ENCODE measurements around the gene HOXA5. TPM values are rescaled to one million over a fixed set of nuclear protein-coding genes. Genes with fewer than 3 reads are reported as not detected.

The HOXA5 gene
- total RNA-seq, 1 experiment from 2014 or later, result not detected

GRCh38 chr7:27107391-27108381, 35.8 kb downstream of the HOXA5 start:
- Histone ChIP-seq H2BK5ac (ENCODE audit: insufficient read length, low read length) (no peak overlapping the region), H2AK5ac (ENCODE audit: insufficient read length, low read length) (no peak overlapping the region), H4K91ac (ENCODE audit: insufficient read length, low read depth, low read length) (no peak overlapping the region), H3K18ac (ENCODE audit: insufficient read length, low read depth, low read length) (no peak overlapping the region), H3K27me3 (ENCODE audit: insufficient read depth, low read length) (peaks cover 100% of the 10 kb centered on the region), H3K27ac (ENCODE audit: insufficient read length, low read depth, low read length) (no peak overlapping the region), H3K9ac (ENCODE audit: extremely low read depth, insufficient read length, low read length) (no peak overlapping the region), H3K4me1 (ENCODE audit: insufficient read depth, low read length) (no peaks in the 10 kb centered on the region), H4K20me1 (ENCODE audit: control insufficient read depth, insufficient read depth, insufficient read length) (peaks cover 2% of the 10 kb centered on the region), H3K9me3 (ENCODE audit: control insufficient read depth, low read depth, low read length) (no peaks in the 10 kb centered on the region), H3K23ac (ENCODE audit: insufficient read length, low read depth, low read length) (no peak overlapping the region), H3K4ac (ENCODE audit: low read depth, low read length) (no peak overlapping the region), H3K23me2 (ENCODE audit: insufficient read length, low read depth, low read length, poor library complexity, severe bottlenecking) (no peaks in the 10 kb centered on the region), H2BK15ac (ENCODE audit: low read depth, low read length) (no peak overlapping the region), H3K4me2 (ENCODE audit: insufficient read depth, insufficient read length, low read length) (no peak overlapping the region), H3K14ac (ENCODE audit: insufficient read depth, low read length) (no peak overlapping the region), H3K79me2 (ENCODE audit: insufficient read depth, low read length) (no peaks in the 10 kb centered on the region), H2AFZ (ENCODE audit: low read length) (no peak overlapping the region), H3K56ac (ENCODE audit: insufficient read length, low read depth, low read length) (no peak overlapping the region), H4K5ac (ENCODE audit: insufficient read length, low read depth, low read length) (no peak overlapping the region), H4K8ac (replicated peaks; ENCODE audit: insufficient read length, low read depth, low read length) (no peak overlapping the region), H2BK20ac (ENCODE audit: low read depth, low read length, poor library complexity, severe bottlenecking) (no peak overlapping the region), H3K79me1 (ENCODE audit: insufficient read depth, low read depth, low read length, poor library complexity, severe bottlenecking) (no peaks in the 10 kb centered on the region), H3T11ph (ENCODE audit: low read length) (no peak overlapping the region), H2BK120ac (ENCODE audit: low read depth, low read length, poor library complexity, severe bottlenecking) (no peak overlapping the region), H2BK12ac (ENCODE audit: insufficient read length, low read depth, low read length) (no peak overlapping the region)
- no peak for DNase-seq
- peak overlapping the region in 1 of 2 experiments; percentile 27; a peak in 1 of 5 replicates for H3K4me3 Mint-ChIP-seq
- H3K9me3 Mint-ChIP-seq, result peaks cover 4 to 7% of the 10 kb centered on the region in 2 experiments; a peak in 4 of 5 replicates
- peaks cover 7 to 21% of the 10 kb centered on the region in 2 experiments for H3K4me1 Mint-ChIP-seq
- no peak overlapping the region; a peak in 1 of 7 replicates for H3K27ac Mint-ChIP-seq
- no CpG with 5 or more reads among the region's 47 CpGs for WGBS (ENCODE audit: extremely low coverage, insufficient read length, low lambda C conversion rate)
- H3K36me3 Mint-ChIP-seq (ENCODE audit: insufficient read depth in 1 of 3, low read depth in 3 of 3), result no peaks in the 10 kb centered on the region; a peak in 1 of 7 replicates
- TF ChIP-seq CTCF (conservative IDR thresholded peaks at IDR 0.05), result no peak
- H3K27me3 Mint-ChIP-seq (ENCODE audit: low read depth), result peaks cover 100% of the 10 kb centered on the region

All from H9 (cell line).